Small intestine (tissue), 7 donors: ENCODE data around the gene MOSPD3. TPM values are rescaled to one million over a fixed set of nuclear protein-coding genes. Genes with fewer than 3 reads are reported as not detected.
A peak's percentile ranks its signal among the peaks of the same experiment; 100 is the strongest.

Source experiments
- DNase-seq, 2 donors: peaks; one replicate each; pipeline versions ENCODE4 v3.0.0 to v3.0.0-alpha.2; 2013
- FAIRE-seq: peaks from 2 replicates; lab custom pipeline; 2012; peaks lifted over from hg19 to GRCh38; lab: Jason Lieb, UNC
- H3K27ac ChIP-seq, 3 donors: one replicate each; pipeline ENCODE4 v1.5.1; 2013; ENCODE audit warnings: low read length in 2 of 3, mild to moderate bottlenecking in 2 of 3, control low read depth in 1 of 3, inconsistent platforms in 1 of 3, low read depth in 1 of 3, moderate library complexity in 1 of 3
- H3K27me3 ChIP-seq, 3 donors: one replicate each; pipeline ENCODE4 v1.6.1; 2013; ENCODE audit warnings: low read length in 3 of 3, inconsistent platforms in 1 of 3; ENCODE audit not compliant: control insufficient read depth in 3 of 3, insufficient read depth in 3 of 3
- H3K36me3 ChIP-seq, 3 donors: one replicate each; pipeline ENCODE4 v1.6.1; 2013; ENCODE audit warnings: low read length in 3 of 3, inconsistent platforms in 1 of 3, low read depth in 1 of 3, mild to moderate bottlenecking in 1 of 3, moderate library complexity in 1 of 3; ENCODE audit not compliant: control insufficient read depth in 3 of 3, insufficient read depth in 2 of 3
- H3K4me1 ChIP-seq, 3 donors: one replicate each; pipeline ENCODE4 v1.6.1; 2013; ENCODE audit warnings: low read length in 2 of 3, inconsistent platforms in 1 of 3, low read depth in 1 of 3, mild to moderate bottlenecking in 1 of 3, moderate library complexity in 1 of 3; ENCODE audit not compliant: control insufficient read depth in 3 of 3, insufficient read depth in 2 of 3
- H3K4me3 ChIP-seq, 3 donors: one replicate each; pipeline ENCODE4 v1.5.1; 2013; ENCODE audit warnings: low read length in 3 of 3, control low read depth in 1 of 3, inconsistent platforms in 1 of 3, low read depth in 1 of 3, mild to moderate bottlenecking in 1 of 3, moderate library complexity in 1 of 3
- H3K9me3 ChIP-seq, 2 donors: one replicate each; pipeline ENCODE4 v1.6.1; 2013; ENCODE audit warnings: low read depth in 1 of 2, low read length in 1 of 2; ENCODE audit not compliant: control insufficient read depth in 2 of 2, insufficient read depth in 1 of 2
- WGBS, 3 donors: extraction: QIAGEN DNeasy Blood & Tissue Kit; methylation state at CpG; one replicate each; pipeline ENCODE4 v1.1.7; 2013; 5-methylcytosine and 5-hydroxymethylcytosine counted together
- polyA plus RNA-seq, 4 donors: library from polyadenylated mRNA; stranded (reverse) in 3 of 4; unstranded in 1 of 4; fragments of 200-250 nt in 3 of 4; fragments of 120-200 nt in 1 of 4; gene quantifications; one replicate each; pipeline versions ENCODE4 v1.2.1 to v1.2.3, GENCODE V29; 2013
- donor health status: healthy with polysubstance abuse.
- donor health status: control.
- donor health status: control.
- donor health status: Bipolar disorder and iron deficiency.
- donor health status: healthy.

MOSPD3 gene
- polyA plus RNA-seq, 4 donors = 8.4 to 14.9 (median 10.6) TPM

DNA sequence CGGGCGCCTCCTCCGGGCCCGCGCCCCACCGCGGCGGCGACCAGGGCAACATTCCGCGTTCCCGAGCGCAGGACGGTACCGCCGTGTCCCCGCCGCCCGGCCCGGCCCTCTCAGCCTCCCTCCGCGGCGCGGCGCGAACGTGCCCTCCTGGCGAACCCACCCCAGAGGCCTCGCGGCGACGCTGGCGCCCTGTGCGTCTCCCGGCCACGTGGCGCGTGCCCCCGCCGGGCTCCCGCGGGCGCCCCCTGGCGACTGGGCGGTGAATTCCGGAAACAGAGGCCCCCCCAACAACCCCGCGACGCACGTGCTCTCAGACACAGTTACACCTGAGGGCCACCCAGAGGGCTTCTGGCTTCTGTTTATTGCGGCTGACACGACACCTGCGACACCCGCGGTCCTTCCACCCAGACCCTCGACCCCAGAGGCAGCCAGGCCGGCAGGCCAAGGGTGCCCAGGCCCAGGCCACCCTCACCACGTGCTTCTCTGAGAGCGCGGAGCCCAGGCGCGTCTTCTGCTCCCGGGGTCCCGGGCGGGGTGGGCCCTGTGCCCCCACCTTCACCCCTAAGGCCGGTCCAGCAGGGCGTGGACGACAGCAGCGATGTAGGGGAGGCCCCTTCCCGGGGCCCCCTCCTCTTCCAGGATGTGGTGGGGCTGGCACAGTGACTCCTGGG lies 38.5 kb upstream of the MOSPD3 start, which contains the start of gene SAP25:
SAP25 (minus strand) TSS at position 210 of the 671 bp plus-strand sequence; CDS start at position 52, 158 bp downstream.
- 94 to 96% (median 94%) methylated on average over 63 to 70 of the region's 70 CpGs for WGBS, 3 donors
- peaks cover 0 to 23% (median 3%) of the 10 kb centered on the region in 3 donors for H3K4me1 ChIP-seq
- FAIRE-seq (no peak), DNase-seq (no peak)
- no peak within 1 kb of the TSS for H3K27ac ChIP-seq
- H3K27me3 ChIP-seq = no peaks in the 10 kb centered on the region
- H3K4me3 ChIP-seq = no peak within 1 kb of the TSS
- peaks cover 20 to 65% (median 26%) of the 10 kb centered on the region in 3 donors for H3K36me3 ChIP-seq
- no peaks in the 10 kb centered on the region for H3K9me3 ChIP-seq

DNA sequence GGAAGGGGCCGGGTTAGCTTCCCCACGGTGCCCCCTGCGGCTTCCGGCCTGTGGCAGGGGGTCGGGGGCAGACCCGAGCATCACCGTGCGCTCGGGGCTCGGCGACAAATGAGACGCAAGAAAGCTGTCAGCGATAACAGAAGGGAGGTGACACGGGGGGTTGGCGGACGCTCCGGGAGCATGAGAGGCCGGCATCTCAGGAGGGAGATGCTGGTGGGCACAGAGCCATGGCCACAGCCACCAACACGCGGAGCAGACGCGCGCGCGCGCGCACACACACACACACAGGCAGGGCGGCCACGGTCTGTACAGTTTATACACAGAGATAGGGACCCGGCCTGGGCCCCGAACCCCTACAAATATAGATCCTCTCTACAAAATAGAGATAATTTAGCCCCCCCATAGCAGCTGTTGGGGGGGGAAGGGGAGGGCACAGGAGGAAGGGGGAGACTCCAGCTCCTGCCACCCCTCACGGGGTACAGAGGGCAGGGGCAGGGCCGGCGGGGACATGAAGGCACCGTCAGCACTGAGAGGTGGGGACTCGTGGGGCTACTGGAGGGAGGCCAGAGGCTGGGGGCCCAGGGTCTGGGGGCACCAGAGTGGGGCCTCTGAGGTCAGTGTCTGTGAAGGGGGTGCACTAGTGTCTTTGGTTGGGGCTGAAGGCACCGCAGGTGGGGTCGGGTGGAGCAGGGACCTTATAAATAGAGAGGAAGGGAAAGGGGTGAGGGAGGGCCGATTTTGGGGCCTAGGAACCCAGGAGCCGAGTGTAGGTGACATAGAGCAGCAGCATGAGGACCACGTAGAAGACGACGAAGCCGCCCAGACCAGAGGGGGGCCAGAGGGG lies 37.8 kb upstream of the MOSPD3 start:
- Histone ChIP-seq H3K36me3 (peaks cover 22 to 72% (median 26%) of the 10 kb centered on the region in 3 donors), H3K27ac (no peak overlapping the region)
- WGBS, 3 donors = 92 to 95% (median 94%) methylated on average over 42 to 44 of the region's 44 CpGs

DNA sequence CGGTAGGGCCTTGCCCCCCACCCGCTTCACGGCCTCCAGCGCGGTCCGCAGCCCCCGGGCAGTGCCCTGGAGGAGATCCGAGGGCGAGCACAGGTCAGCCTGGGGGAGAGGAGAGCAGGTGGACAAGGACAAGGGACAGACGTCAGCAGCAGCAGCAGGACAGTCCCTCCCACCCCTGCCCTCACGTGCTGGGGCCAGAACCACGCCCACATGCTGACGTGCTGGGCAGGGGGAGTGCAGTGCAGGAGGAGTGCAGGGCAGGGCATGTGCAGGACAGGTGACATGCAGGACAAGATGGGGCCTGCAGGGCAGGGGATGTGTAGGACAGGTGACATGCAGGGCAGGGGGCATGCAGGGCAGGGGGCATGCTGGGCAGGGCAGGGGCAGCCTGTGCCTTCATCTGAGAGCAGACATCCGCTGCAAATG lies 37.1 kb upstream of the MOSPD3 start:
- peak in 1 of 2 donors; percentile 22 for DNase-seq
- H3K27me3 ChIP-seq = no peaks in the 10 kb centered on the region
- peaks cover 22 to 78% (median 26%) of the 10 kb centered on the region in 3 donors for H3K36me3 ChIP-seq
- no peaks in the 10 kb centered on the region for H3K9me3 ChIP-seq
- no peak overlapping the region for H3K4me3 ChIP-seq
- no peak for FAIRE-seq
- WGBS, 3 donors = 74 to 84% (median 82%) methylated on average over 13 to 14 of the region's 14 CpGs
- H3K4me1 ChIP-seq = peaks cover 0 to 10% (median 0%) of the 10 kb centered on the region in 3 donors
- no peak overlapping the region for H3K27ac ChIP-seq

More for the DNA sequence above, 37.8 kb upstream of the MOSPD3 start:
- FAIRE-seq = no peak
- Histone ChIP-seq H3K27me3 (no peaks in the 10 kb centered on the region), H3K9me3 (no peaks in the 10 kb centered on the region), H3K4me1 (peaks cover 0 to 16% (median 0%) of the 10 kb centered on the region in 3 donors), H3K4me3 (no peak overlapping the region)
- no peak for DNase-seq

DNA sequence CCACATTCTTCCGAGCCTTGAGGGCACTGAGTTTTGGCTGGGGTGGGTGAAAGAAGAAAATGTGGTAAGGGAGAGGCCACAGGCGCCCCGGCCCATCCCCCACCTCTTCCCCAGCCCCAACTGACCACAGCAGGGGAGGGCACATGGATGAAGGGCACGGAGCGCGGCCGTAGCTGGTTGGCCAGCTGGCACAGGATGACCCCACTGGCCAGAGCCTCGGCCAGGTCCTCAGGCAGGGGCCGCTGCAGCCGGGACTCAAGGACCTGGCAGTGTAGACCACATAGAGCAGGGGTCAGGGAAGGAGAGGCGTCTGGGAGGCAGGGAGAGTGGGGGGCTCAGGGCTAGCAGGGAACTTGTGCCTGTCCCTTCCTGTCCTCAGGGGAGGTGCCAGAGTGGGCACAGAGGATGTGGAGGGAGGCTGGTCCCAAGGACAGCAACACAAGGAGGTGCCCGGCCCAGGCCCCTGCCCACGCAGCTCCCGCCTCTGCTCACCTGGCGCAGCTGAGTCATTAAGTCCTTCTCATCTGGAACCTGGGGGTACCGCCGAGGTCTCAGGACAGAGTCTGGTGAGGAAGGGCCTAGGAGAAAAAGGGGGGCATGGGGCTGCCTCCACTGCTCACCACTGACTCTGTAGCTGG lies 36.5 kb upstream of the MOSPD3 start:
- H3K36me3 ChIP-seq = peaks cover 22 to 81% (median 27%) of the 10 kb centered on the region in 3 donors
- no peak for FAIRE-seq

DNA sequence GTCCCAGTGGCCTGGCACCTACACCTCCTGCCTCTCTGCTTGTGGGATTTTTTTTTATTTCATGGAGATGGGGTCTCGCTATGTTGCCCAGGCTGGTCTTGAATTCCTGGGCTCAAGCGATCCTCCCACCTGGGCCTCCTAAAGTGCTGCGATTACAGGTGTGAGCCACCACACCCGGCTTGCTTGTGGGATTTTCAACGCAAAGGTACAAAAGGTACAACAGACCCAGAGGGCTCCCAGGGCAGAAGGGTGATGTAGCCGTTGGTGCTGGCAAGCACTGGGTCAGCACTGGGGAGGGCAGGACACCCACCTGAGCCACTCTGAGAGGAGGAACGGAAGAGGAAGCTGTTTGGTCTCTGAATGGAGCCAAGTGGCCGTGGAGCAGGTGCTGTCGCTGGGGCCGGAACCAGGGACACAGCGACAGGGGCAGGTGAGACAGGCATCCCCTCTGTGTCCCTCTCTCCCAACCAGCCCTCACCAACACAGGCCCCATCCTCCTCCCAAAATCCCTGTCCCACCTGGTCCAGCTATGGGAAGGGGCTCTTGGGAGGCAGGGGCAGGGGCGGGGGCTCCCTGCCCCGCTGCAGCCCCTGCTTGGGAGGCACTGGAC lies 35.9 kb upstream of the MOSPD3 start:
- Histone ChIP-seq H3K27me3 (no peaks in the 10 kb centered on the region), H3K9me3 (no peaks in the 10 kb centered on the region), H3K4me3 (no peak overlapping the region), H3K27ac (no peak overlapping the region), H3K4me1 (no peaks in the 10 kb centered on the region), H3K36me3 (peaks cover 24 to 86% (median 30%) of the 10 kb centered on the region in 3 donors)
- 94 to 96% (median 95%) methylated on average over 13 of the region's 13 CpGs for WGBS, 3 donors
- no peak for DNase-seq
- FAIRE-seq = no peak

More for the DNA sequence above, 36.5 kb upstream of the MOSPD3 start:
- Histone ChIP-seq H3K27me3 (no peaks in the 10 kb centered on the region), H3K27ac (no peak overlapping the region), H3K4me3 (no peak overlapping the region), H3K9me3 (no peaks in the 10 kb centered on the region), H3K4me1 (peaks cover 0 to 4% (median 0%) of the 10 kb centered on the region in 3 donors)
- 89 to 92% (median 91%) methylated on average over 15 to 17 of the region's 17 CpGs for WGBS, 3 donors
- DNase-seq = no peak

DNA sequence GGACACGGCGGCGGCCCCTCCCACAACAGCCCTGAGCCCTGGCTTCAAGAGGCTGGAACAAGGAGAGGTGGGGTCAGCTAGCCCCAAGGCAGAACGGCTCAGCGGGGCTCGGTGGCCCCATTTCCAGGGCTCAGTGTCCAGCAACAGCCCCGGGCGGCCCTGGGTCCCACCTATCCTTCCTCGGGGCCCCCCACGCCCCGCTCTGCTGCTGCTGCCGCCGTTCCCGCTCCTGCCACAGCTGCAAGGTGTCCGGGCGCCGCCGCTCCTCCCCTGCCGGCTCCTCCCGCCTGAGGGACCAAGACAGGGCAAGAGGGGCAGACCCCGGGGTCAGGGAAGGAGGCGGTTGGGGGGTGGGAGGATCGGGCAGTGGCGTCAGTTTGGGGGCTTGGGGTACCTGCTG lies 35.2 kb upstream of the MOSPD3 start:
- peaks cover 30 to 89% (median 32%) of the 10 kb centered on the region in 3 donors for H3K36me3 ChIP-seq
- H3K4me3 ChIP-seq = no peak overlapping the region
- no peaks in the 10 kb centered on the region for H3K27me3 ChIP-seq
- FAIRE-seq = no peak
- peaks cover 0 to 1% (median 0%) of the 10 kb centered on the region in 3 donors for H3K4me1 ChIP-seq
- DNase-seq = no peak
- WGBS, 3 donors = 92 to 96% (median 94%) methylated on average over 17 to 24 of the region's 24 CpGs
- no peaks in the 10 kb centered on the region for H3K9me3 ChIP-seq
- no peak overlapping the region for H3K27ac ChIP-seq

DNA sequence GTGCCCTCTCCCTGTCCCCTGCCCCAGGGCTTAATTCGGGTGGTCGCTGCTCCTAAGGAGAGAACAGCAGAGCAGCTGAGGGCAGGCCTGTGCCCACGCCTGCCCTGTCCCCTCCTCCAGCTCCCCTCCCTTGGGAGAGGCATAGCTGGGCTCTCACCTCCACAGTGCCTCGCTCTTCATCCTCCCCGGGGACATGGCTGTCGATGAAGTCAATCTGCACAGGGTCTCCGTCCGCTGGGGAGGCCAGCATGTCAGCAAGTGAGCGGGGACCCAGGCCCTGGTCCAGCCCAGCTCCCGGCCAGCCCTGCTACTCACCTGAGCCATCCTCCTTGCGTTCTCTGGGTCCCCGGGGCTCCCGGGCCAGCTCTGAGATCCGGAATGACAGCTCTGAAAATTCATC lies 34.8 kb upstream of the MOSPD3 start:
- 89 to 94% (median 93%) methylated on average over 11 to 14 of the region's 14 CpGs for WGBS, 3 donors
- Histone ChIP-seq H3K4me3 (no peak overlapping the region), H3K9me3 (no peaks in the 10 kb centered on the region), H3K27me3 (no peaks in the 10 kb centered on the region), H3K4me1 (peaks cover 0 to 5% (median 0%) of the 10 kb centered on the region in 3 donors), H3K36me3 (peaks cover 31 to 91% (median 33%) of the 10 kb centered on the region in 3 donors), H3K27ac (no peak overlapping the region)
- no peak for FAIRE-seq
- no peak for DNase-seq
